Urinary bladder (tissue), 4 donors: Measurements from ENCODE around the gene ZDHHC13. TPM values are rescaled to one million over a fixed set of nuclear protein-coding genes. Genes with fewer than 3 reads are reported as not detected.

Source experiments
- DNase-seq: peaks from one replicate; pipeline ENCODE4 v3.0.0-alpha.2; 2015; ENCODE audit errors: extremely low spot score
- H3K27ac ChIP-seq: one replicate; pipeline ENCODE4 v1.5.1; 2013; ENCODE audit warnings: low read depth, mild to moderate bottlenecking, moderate library complexity
- H3K36me3 ChIP-seq: one replicate; pipeline ENCODE4 v1.6.1; 2013; ENCODE audit warnings: mild to moderate bottlenecking, moderate library complexity; ENCODE audit not compliant: insufficient read depth
- H3K4me1 ChIP-seq: one replicate; pipeline ENCODE4 v1.6.1; 2013; ENCODE audit warnings: mild to moderate bottlenecking, moderate library complexity; ENCODE audit not compliant: insufficient read depth
- H3K4me3 ChIP-seq: one replicate; pipeline ENCODE4 v1.5.1; 2013; ENCODE audit warnings: low read depth, low read length
- WGBS: extraction: QIAGEN DNeasy Blood & Tissue Kit; methylation state at CpG from one replicate; pipeline ENCODE4 v1.1.7; 2013; 5-methylcytosine and 5-hydroxymethylcytosine counted together
- polyA plus RNA-seq: library from polyadenylated mRNA; stranded (reverse); fragments of 200-250 nt; gene quantifications from one replicate; pipeline ENCODE4 v1.2.3, GENCODE V29; 2013
- total RNA-seq: library from RNA; depleted of rRNA; stranded (reverse); fragments of >200 nt; gene quantifications from one replicate; pipeline ENCODE4 v1.2.3, GENCODE V29; 2014
- donor health status: healthy with polysubstance abuse.
- donor health status: healthy.

The ZDHHC13 gene
- total RNA-seq (26.5 TPM), polyA plus RNA-seq (10.2 TPM)

DNA sequence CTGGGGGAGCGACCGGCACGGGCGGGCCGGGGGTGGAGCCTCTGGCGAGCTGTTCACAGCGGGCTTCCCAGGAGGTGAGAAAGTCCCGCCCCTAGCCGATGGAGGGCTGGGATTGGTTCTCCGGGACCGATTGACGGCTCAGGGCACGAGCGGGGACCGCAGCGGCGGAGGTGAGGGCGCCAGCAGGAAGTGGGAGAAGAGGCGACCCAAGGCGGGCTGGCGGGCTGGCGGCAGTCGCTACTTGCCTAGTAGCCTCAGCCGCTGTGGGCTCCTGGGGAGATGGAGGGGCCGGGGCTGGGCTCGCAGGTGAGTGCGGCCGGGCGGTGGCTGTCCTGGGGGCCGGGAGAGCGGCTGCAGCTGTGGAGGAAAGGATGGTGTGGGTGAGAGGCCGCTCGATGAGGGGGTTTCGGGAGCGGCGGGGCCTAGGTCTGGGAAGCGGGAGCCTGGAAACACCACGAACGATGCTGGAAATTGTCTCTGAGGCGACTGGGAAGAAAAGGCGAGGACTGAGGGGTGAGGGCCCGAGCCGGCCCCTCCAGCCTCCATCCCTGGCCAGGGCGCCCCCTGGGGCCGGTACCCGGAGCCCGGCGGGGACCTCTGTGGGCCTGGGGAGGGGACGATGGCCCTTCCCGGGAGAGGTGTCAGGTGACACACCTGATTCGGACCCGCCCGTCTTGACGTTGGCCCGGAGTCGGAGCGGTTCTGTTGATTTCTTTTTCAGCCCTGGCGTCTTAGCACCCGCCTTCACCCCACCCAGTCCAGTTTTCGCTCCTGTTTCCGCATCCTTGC lies at the start of gene ZDHHC13:
TSS of gene ZDHHC13 (plus strand) at position 198 of the 789 bp plus-strand sequence. CDS start at position 280, 82 bp downstream.
- H3K4me3 ChIP-seq = peak within 1 kb of the TSS; percentile 82
- no peaks in the 10 kb centered on the region for H3K36me3 ChIP-seq
- H3K4me1 ChIP-seq = no peaks in the 10 kb centered on the region
- peak within 1 kb of the TSS; percentile 61 for H3K27ac ChIP-seq
- DNase-seq = peak; percentile 57
- under 1% methylated on average over 61 of the region's 61 CpGs for WGBS

DNA sequence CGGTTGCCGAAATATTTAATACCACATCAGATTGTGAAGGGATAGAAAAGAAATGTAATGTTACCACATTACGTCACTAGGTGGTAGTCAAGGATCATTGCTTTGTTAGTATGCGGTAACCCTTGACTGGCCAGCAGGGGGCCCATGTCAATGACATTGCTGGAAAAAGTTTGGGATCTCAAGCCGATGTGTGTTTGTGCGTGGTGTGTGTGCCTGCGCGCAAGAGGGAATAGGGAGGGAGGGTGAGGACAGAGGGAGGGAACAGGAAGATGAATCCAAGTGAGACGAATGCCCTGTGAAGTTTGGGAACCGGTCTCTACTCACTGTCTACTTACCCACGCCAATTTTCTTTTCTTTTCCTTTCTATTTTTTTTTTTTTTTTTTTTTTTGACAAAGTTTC lies 45.7 kb upstream of the ZDHHC13 start:
- peak; percentile 65 for DNase-seq
- WGBS = 3% methylated on average over 11 of the region's 11 CpGs
- Histone ChIP-seq H3K27ac (no peak overlapping the region), H3K4me1 (no peaks in the 10 kb centered on the region), H3K4me3 (no peak overlapping the region), H3K36me3 (no peaks in the 10 kb centered on the region)

DNA sequence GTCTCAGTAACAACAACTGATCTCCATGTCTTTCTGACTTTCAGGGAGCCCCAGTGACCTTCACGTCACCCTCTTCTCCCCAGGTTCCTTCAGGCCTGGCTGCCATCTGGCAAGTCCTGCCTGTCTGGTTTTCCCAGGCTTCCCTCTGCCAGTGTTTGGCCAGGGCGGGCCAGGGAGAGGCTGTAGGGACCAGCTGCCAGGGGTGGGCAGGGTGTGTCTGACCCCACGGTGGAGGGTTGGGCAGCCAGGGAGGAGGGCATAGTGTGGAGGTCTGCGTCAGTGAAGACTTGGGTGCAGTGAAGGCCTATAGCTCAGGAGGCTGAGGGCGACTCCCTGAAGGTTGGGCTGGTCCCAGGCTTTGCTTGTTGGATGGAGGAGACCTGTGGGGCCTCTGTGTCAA lies 44.5 kb upstream of the ZDHHC13 start:
- no peaks in the 10 kb centered on the region for H3K36me3 ChIP-seq
- DNase-seq = no peak
- 77% methylated on average over 5 of the region's 5 CpGs for WGBS

DNA sequence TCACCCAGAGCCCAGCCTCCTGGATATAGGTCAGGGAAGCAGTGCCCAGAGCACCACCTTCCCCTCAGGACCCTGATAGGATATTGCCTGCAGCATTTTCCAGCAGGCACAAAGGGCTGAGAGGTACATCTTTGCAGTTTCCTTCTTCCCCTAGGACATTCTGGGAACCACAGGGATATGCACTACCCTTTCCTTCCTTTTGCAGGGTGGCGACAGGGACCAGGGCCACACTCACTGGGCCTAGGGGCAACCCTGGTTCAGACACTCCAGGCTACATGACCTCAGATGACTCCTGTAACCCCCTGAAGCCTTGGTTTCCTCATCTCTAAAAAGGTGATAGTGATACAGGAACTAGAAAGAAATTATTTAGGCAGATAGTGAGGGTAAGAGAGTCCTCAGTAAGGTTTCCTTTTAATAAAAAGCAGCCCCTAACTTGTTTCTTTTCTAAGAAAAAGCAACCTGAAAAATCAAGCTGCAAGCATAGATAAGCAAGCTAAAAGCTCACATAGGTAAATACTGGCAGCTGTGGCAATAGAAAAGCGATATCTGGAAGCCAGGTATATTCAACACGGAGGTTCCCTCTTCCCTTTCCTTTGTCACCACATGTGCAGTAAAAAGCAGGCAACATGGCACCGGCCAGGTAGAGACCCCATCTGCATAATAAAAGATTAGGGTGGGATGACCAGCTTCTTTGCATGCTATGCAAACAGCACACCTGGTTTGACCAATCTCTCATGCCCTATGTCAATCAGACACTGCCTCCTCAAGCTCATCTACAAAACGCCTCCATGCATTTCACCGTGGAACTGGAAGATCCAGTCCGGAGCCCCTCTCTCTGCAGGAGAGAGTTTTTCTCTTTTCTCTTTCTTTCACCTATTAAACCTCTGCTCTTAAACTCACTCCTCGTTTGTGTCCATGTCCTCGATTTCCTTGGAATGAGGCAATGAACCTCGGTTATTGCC lies 43.2 kb upstream of the ZDHHC13 start:
- no peak overlapping the region for H3K27ac ChIP-seq
- no peaks in the 10 kb centered on the region for H3K36me3 ChIP-seq
- H3K4me1 ChIP-seq = no peaks in the 10 kb centered on the region
- no peak overlapping the region for H3K4me3 ChIP-seq
- DNase-seq = no peak
- 50% methylated on average over 10 of the region's 10 CpGs for WGBS

More for the DNA sequence above, 44.5 kb upstream of the ZDHHC13 start:
- Histone ChIP-seq H3K27ac (no peak overlapping the region), H3K4me1 (no peaks in the 10 kb centered on the region), H3K4me3 (no peak overlapping the region)

- H3K27ac ChIP-seq = no peak overlapping the region
- no peak overlapping the region for H3K4me3 ChIP-seq
- H3K36me3 ChIP-seq = no peaks in the 10 kb centered on the region
- WGBS = 76% methylated on average over 3 of the region's 3 CpGs
- no peak for DNase-seq
- no peaks in the 10 kb centered on the region for H3K4me1 ChIP-seq
Observed at GRCh38 chr11:19075636-19076035, 41.3 kb upstream of the ZDHHC13 start.

- H3K4me1 ChIP-seq = no peaks in the 10 kb centered on the region
- H3K4me3 ChIP-seq = no peak overlapping the region
- 50% methylated on average over 10 of the region's 10 CpGs for WGBS
- no peaks in the 10 kb centered on the region for H3K36me3 ChIP-seq
- H3K27ac ChIP-seq = no peak overlapping the region
- DNase-seq = no peak
Observed at GRCh38 chr11:19076744-19077589, 40.0 kb upstream of the ZDHHC13 start.

- H3K4me3 ChIP-seq = no peak overlapping the region
- H3K4me1 ChIP-seq = no peaks in the 10 kb centered on the region
- no peak overlapping the region for H3K27ac ChIP-seq
- DNase-seq = no peak
- no peaks in the 10 kb centered on the region for H3K36me3 ChIP-seq
Observed at GRCh38 chr11:19077965-19078364, 39.0 kb upstream of the ZDHHC13 start.

GRCh38 chr11:19079643-19080440 lies 37.1 kb upstream of the ZDHHC13 start:
- Histone ChIP-seq H3K4me1 (no peaks in the 10 kb centered on the region), H3K36me3 (no peaks in the 10 kb centered on the region), H3K27ac (peak overlapping the region; percentile 15), H3K4me3 (no peak overlapping the region)
- peak; percentile 50 for DNase-seq
- 43% methylated on average over 6 of the region's 6 CpGs for WGBS

DNA sequence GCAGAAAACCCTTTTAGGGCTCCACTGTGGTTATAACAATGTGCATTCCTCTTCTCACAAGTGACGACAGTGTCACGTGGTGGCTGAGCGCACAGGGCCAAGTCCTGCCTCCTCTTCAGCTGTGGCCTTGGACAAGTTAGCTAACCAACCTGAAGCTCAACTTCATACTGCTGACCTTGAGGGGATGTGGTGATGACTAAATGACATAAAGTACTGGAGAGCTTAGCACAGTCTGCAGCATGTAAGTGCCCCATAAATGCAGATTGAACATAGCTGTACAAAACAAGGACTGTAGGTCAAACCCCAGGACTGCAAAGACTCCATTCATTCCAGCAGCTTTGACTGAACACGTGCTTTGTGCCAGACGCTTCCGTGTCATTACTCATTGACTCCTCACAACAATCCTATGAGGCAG lies 36.4 kb upstream of the ZDHHC13 start:
- Histone ChIP-seq H3K27ac (no peak overlapping the region), H3K36me3 (no peaks in the 10 kb centered on the region), H3K4me1 (no peaks in the 10 kb centered on the region), H3K4me3 (no peak overlapping the region)
- WGBS = 72% methylated on average over 6 of the region's 6 CpGs
- no peak for DNase-seq

DNA sequence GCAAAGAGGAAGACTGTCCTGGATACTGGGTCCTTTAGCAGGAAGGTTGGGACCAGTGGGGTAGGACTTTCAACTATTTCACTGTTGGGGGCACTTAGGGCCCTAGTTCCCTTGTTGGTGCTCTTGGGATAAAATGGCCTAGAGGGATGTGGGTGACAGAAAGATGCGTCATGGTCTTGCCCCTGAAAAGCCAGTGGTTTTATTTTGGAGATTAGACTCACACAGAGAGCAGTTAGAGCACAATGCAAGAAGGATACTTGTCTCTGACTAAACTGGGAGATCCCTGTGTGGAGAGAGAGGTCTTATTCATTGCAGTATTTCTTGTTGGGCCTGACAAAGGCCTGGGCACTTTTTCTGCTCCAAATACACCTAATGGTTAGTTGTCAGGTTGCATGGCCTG lies 33.8 kb upstream of the ZDHHC13 start:
- Histone ChIP-seq H3K4me1 (no peaks in the 10 kb centered on the region), H3K36me3 (no peaks in the 10 kb centered on the region), H3K27ac (no peak overlapping the region), H3K4me3 (no peak overlapping the region)
- DNase-seq = no peak
- WGBS = 90% methylated on average over 1 of the region's 1 CpG

DNA sequence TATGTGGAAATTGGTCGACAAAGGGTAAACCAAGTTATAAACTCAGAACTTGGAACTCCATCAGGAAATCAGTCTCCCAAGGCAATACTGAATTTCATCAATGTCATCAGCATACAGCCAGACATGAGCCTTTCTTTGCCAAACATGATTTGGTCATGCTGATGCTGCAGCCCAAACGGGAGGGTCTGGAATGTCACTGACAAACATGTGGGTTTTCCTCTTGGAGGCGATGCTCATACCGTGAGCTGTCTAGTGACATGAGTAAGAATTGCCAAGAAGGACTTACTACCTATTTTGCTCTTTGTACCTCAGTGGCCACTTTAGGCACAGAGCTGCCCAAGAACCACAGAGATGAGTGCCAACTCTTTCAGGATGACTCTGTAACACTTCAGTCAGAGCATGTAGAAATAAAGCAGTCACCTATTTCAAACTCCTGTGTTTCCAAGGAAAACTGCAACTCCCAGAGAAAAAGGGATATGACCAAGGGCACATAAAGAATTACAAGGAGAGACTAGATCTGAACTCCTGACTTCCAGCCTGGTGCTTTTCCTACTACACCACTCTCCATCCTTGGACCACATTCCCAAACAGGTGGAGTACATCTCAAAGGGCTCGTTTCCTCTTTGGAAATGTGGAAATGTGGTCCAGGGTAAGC lies 32.2 kb upstream of the ZDHHC13 start:
- H3K4me3 ChIP-seq = no peak overlapping the region
- H3K36me3 ChIP-seq = no peaks in the 10 kb centered on the region
- no peaks in the 10 kb centered on the region for H3K4me1 ChIP-seq
- no peak for DNase-seq
- no peak overlapping the region for H3K27ac ChIP-seq
- WGBS = 65% methylated on average over 5 of the region's 5 CpGs

GRCh38 chr11:19087658-19088057 lies 29.3 kb upstream of the ZDHHC13 start:
- H3K36me3 ChIP-seq = no peaks in the 10 kb centered on the region
- no peak for DNase-seq
- no peak overlapping the region for H3K27ac ChIP-seq
- H3K4me1 ChIP-seq = no peaks in the 10 kb centered on the region
- no peak overlapping the region for H3K4me3 ChIP-seq
- 81% methylated on average over 8 of the region's 8 CpGs for WGBS
